Fibroblast of mammary gland (primary cell): ENCODE data around the gene FBN1.
A peak's percentile ranks its signal among the peaks of the same experiment; 100 is the strongest.

ENCODE experiments used
- DNase-seq: peaks from one replicate; pipeline ENCODE4 v3.0.0-alpha.2; 2010; ENCODE audit warnings: low read depth
- H3K4me3 ChIP-seq: 2 replicates; pipeline ENCODE4 v1.5.1; 2011; ENCODE audit warnings: low read depth, mild to moderate bottlenecking, low read length, moderate library complexity; ENCODE audit not compliant: control insufficient read depth
- CTCF ChIP-seq: conservative IDR thresholded peaks from 2 replicates; pipeline ENCODE4 v1.5.1; 2011; ENCODE audit warnings: low read depth, low read length, inconsistent platforms; ENCODE audit not compliant: control insufficient read depth, insufficient read depth

Gene FBN1

DNA sequence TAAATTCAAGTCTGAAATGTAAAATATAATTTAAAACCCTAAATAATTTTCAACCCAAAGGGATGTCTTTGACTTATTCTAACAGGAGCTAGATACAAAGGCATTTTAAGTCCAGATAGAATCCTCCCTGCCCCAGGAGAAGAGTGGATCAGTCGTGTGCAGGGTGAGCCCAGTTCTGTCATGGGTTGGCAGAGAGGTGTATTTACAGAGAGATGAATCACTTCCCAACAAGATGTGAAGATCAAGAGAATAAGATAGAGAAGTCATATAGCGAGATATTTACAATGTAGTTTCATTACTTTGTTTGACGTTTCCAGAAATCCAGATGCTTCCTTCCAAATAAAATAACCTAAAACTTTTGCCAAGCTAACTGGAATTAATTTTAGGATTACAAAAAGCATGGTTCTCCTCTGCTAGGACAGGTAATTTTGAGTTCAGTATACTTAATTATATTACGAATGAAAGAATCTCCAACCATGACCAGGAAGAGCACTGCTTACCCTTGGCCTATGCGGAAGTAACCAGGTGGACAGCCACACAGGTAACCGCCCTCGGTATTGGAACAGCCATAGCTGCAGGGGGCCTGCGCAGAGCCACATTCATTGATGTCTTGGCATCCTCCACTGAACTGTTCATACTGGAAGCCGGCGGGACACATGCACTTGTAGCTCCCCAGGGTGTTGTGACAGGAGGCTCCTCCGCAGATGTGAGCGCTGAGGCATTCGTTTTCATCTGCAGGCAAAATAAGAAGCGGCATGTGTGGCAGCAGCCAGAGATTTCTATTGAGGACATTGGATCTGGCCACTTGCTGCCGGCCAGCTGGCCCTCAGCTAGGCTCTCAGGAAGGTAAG is 230.2 kb downstream of the FBN1 start:
- TF ChIP-seq CTCF: no peak
- DNase-seq: peak; percentile 87
- H3K4me3 ChIP-seq: no peak overlapping the region

DNA sequence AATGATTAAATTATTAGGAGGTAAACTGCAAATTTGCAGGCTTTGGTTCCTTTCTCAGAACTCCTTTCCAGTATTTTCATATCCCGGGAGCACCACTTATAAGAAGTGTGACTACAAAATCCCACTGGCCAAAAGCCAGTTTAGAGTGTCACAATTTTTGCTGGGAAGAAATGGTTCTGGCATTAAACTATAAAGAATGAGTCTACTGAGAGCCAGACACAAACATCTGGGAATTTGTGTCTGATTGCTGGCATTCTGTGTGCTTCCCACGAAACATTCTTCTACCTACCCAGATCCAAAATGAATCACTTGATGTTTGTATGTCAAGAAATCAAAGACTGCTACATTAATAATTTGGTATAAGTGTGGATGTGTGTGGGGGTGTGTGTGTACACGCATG is 231.5 kb downstream of the FBN1 start:
- H3K4me3 ChIP-seq: no peak overlapping the region
- peak; percentile 95 for DNase-seq
- no peak for TF ChIP-seq CTCF

- TF ChIP-seq CTCF: no peak
- DNase-seq: peak; percentile 87
- no peak overlapping the region for H3K4me3 ChIP-seq
These were observed 232.2 kb downstream of the FBN1 start for GRCh38 chr15:48413304-48413703.

- no peak overlapping the region for H3K4me3 ChIP-seq
- peak; percentile 86 for DNase-seq
- no peak for TF ChIP-seq CTCF
These were observed 233.4 kb downstream of the FBN1 start for GRCh38 chr15:48411971-48412591.

DNA sequence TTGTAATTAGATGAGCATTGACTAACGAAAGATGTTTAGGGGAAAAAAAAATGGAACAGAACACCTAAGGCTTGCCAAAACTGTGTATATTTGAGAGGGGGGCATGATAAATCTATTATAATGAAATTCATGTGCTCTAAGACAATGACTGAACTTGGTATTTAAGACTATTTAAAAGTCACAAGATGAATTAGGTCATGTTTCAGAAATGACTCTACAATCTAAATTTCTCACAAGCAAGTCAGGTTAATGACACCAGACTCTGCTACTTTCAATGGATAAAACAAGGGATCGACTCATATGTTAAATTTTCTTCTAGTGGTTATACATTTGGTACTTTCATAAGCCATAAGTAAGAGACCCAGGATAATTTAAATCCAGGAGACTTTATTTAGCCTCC is 235.9 kb downstream of the FBN1 start:
- no peak for TF ChIP-seq CTCF
- H3K4me3 ChIP-seq: no peak overlapping the region
- DNase-seq: no peak

GRCh38 chr15:48408327-48408726 is 237.2 kb downstream of the FBN1 start:
- no peak for DNase-seq
- H3K4me3 ChIP-seq: no peak overlapping the region
- no peak for TF ChIP-seq CTCF
